NCI-H82 treated with DMSO at 0.1 percent for 48 hours (cell line): Measurements from ENCODE around the gene DUSP22.
"Not testable (repeated sequence)": the region's sequence is repeated elsewhere in the genome, so short reads cannot be mapped to it uniquely, and the experiment has no call there.

Source experiments
- DNase-seq: peaks from one replicate; lab custom pipeline; 2025; ENCODE audit not compliant: unreplicated experiment; lab: John Stamatoyannopoulos, UW

The DUSP22 gene

DNA sequence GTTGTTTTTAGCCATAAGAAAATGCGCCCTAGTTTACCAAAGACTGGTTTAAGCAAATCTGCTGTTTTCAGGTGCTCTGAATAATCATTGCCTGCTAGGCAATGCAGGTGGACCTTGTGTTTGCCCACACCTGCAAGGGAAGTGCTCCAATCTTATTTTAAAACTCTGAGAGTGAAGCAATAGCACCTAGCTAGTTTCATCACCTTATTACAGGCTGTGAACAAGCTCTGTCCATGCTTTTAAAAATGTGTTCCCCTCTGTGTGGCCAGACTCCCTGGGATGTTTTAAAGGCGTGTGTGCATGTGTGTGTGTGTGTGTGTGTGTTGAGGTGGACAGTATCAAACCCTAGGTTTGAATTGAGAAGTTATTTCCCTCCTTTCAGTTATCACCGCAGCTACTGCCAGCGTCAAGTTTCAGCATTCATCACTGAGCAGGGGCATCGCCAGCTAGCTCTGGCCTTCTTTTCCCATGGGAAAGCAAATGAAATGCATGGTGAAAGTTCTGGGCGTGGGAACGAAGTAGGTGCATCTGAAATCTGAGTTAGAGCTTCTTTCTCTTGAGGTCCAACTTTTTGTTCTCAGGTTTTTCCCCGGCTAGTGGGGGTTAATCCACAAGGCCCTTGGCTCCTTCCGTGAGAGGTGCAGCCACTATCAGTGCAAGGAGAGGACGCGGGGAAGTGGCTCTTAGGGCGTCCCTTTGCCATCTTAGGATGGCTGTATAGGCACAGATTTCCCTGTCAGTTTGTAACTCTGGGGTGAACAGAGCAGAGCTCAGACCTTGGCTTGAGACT is 30.8 kb downstream of the DUSP22 start:
- DNase-seq = no peak

DNA sequence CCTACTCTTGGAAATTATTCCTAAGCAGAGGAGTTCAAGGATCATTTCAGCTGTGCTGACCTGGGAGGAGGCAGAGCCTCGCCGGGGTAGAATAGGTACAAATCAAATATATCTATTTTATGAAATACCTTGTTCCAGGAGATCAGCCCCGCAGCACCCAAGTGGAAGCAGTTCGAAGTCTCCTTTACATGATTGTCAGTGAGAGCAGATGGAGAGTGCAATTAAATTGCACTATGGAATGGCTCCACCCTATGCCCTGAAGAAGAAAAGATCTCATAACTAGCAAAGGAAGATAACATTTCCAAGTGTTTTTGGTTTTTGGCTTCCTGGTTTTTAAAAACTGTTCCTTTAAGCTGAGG is 31.4 kb downstream of the DUSP22 start:
- DNase-seq = no peak

DNA sequence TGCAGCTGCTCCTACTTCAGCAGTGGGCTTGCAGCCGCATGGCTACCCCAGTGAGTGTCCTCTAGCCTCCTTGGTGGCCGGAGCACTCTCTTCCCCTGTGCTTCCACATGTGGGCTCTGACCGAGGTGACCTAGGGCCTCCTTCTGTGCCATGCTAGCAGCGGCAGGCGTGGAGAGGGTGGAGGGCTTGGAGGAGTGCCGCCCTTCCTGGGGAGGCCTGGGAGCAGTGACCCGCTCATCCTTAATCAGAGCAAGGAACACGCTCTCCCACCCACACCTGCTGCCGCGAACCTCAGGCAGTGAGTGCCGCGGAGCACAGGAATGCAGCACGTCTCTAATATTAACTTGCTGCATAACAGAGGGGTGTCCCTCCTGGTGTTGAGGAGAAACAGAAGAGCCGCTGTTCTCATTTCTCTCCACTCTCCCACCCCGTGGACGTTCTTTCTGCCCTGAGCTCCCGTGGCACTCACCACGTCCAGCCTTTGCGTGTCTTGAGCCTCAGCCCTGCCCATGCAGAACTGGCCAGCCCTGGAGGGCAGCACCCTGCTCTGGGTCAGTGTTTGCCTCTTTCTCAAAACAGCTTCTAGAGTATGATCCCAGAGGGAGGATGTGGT is 31.9 kb downstream of the DUSP22 start:
- no peak for DNase-seq

DNA sequence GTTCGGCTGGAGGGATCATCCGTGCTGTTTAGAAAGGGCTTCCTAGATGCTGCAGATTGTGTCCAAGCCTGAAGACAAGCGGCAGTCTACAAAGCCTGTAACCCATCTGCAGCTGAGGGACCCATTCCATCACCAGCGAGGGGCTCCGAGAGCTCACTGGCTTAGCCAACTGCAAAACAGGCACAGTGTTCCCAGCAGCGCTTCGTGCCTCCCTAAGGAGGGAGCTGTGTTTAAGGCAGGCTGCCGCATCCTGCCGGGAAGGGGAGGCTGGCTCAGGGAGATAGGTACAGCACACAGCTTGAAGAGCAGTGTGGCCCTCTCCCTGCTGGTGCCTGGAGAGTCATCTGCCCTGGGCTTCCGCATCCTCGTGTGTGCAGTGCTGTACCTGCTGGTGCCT is 32.4 kb downstream of the DUSP22 start:
- DNase-seq = no peak

DNA sequence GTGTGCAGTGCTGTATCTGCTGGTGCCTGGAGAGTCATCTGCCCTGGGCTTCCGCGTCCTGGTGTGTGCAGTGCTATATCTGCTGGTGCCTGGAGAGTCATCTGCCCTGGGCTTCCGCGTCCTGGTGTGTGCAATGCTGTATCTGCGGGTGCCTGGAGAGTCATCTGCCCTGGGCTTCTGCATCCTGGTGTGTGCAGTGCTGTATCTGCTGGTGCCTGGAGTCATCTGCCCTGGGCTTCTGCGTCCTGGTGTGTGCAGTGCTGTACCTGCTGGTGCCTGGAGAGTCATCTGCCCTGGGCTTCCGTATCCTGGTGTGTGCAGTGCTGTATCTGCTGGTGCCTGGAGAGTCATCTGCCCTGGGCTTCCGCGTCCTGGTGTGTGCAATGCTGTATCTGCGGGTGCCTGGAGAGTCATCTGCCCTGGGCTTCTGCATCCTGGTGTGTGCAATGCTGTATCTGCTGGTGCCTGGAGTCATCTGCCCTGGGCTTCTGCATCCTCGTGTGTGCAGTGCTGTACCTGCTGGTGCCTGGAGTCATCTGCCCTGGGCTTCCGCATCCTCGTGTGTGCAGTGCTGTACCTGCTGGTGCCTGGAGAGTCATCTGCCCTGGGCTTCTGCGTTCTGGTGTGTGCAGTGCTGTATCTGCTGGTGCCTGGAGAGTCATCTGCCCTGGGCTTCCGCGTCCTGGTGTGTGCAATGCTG is 33.0 kb downstream of the DUSP22 start:
- DNase-seq = not testable (repeated sequence)

DNA sequence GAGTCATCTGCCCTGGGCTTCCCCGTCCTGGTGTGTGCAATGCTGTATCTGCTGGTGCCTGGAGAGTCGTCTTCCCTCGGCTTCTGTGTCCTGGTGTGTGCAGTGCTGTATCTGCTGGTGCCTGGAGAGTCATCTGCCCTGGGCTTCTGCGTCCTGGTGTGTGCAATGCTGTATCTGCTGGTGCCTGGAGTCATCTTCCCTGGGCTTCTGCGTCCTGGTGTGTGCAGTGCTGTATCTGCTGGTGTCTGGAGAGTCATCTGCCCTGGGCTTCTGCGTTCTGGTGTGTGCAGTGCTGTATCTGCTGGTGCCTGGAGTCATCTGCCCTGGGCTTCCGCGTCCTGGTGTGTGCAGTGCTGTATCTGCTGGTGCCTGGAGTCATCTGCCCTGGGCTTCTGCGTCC is 33.8 kb downstream of the DUSP22 start:
- not testable (repeated sequence) for DNase-seq

DNA sequence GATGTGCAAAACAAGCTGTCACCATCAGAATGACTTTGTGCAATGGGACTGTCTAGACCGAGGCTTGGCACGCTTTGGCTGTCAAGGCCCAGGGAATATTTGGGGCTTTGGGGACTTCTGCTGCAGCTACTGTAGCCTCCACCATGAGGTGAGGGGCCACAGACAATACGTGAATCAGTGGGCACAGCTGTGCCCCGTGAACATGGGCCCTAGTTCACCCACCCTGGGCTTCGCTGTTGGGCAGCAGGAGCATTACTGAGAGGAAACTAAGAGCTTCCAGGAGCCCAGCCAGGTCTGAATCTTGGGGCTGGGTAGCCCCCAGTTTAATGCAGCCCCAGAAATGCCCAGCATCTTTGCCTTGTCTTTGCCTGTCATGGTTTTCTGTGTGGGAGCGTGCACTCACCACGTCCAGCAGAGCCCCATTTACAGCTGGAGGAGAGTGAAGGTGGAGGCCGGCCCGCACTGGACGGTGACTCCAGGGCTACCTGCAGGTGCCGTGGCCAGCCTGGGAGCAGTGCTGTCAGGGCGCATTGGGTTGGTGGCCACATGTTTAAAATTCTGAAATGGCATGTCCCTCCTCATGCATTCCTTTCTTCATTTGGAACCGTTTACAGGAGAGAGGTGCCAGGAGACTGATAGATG is 34.7 kb downstream of the DUSP22 start:
- DNase-seq = no peak

DNA sequence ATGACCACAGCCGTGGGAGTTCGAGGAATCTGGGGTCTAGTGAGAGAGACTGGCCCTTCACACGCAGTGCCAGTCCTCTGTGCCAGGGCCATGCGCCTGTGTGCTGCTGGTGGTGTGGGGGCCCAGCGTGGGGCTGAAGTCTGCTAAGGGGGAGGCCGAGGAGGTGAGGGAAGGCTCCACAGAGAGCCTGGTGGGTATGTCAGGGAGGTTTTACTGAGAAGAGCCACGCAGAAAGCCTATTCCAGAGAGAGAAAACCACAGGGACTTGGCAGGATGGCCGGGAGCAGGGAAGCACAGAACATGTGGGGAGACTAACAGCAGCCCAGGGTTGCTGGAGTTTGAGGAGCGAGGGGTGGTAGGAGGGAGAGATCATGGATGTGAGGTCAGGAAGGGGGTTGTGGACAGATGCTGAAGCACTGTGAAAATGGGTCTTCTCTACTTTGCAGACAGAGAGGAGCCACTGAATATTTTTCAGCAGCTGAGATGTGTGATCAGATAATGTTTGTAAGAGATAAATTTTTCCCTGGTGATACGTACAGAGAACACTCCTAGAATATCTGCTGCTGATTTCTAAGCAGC is 35.3 kb downstream of the DUSP22 start:
- no peak for DNase-seq

DNA sequence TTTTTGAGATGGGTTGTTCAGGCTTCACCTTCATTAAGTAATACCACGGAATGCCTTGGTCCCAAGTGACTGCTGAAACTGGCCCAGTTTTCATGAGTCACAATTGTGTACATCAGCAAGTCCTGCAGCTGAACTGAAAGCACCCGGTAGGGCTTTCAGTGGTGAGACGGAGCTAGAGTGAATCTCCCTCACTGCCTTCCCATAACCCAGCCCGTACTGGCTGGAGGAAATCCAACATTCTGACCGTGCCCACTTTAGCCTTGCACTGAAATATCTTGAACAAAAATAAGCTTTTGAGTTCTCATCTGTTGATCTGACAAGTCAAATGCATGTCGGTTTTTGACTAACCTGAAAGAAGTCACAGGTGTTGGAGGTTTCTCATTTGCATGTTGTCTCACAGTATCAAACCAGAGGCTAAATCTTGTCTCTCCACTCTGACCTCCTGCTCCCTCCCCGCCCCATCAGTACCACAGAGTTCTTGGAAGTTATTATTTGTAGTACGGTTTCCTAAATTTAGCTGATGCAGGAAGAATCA is 35.9 kb downstream of the DUSP22 start:
- DNase-seq = no peak

DNA sequence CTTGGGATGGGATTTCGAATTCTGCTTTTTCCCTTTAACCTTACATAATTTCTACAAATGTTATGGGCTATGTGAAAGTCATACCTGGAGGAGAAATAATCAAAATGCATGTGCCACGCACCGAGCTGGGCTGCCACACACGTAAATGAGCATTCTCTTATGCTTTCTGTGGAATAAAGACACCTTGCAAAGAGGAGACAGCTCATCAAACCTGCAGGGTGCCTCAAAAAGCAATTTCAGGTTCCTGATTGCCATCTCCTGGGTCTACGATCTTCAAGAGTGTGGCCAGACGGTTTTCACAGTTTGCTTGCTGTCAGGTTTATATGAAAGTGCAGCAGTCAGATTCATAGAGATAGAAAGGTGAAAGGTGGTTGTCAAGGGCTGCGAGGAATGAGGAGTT is 36.6 kb downstream of the DUSP22 start:
- no peak for DNase-seq

DNA sequence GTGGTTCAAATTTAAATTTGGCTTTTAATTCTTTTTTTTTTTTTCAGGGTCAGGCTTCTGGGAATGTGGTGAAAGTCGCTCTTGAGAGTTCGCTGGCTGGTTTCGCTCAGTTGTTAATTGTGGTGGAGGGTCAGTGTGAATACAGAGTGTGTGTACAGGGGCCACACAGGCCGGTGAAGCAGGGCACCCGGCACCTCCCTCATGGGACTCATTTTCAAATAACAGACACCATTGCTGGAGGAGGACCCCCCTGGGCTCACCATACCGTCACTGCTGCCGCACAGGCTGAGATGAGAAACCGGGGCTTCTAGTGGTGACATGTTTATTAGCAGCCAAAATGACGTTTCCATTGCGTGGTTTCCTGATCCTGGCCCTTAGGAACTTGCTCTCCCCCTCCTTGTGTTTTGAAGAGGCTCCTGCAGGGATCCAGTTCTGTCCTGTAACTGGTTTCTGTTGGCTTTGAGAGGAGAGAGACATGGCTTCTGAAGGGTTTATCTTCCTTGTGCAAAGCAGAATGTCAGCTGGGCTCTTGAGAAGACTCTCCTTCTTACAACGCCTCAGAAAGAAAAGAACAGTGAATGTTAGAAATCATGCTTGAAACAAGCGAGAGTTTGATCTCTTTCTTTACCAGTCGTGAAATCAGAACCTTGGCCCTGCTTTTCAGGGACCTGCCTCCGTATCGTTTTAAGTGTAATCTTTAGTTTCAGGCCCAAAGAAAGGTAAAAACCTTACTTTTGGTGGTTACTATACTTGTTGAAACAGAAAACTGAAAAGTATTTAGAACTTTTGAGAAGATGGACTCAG is 37.8 kb downstream of the DUSP22 start:
- no peak for DNase-seq

DNA sequence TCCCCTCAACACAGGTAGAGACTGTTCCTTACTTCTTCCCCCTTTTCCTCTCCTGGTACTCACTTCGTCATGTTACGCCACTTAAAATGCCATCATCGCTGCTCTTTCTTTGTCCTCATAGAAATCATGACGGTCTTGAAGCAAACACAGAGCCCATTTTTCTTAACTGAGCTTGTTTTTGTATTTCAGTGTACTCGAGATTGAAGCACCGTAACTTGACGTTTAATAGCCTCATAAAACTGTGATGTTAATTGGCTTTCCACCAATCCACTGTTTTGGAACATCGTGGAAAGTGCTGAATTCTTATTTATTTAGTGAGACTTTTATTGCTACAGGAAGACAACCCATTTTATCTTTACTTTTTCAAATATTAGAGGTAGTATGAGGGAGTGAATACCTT is 38.7 kb downstream of the DUSP22 start:
- DNase-seq = no peak

DNA sequence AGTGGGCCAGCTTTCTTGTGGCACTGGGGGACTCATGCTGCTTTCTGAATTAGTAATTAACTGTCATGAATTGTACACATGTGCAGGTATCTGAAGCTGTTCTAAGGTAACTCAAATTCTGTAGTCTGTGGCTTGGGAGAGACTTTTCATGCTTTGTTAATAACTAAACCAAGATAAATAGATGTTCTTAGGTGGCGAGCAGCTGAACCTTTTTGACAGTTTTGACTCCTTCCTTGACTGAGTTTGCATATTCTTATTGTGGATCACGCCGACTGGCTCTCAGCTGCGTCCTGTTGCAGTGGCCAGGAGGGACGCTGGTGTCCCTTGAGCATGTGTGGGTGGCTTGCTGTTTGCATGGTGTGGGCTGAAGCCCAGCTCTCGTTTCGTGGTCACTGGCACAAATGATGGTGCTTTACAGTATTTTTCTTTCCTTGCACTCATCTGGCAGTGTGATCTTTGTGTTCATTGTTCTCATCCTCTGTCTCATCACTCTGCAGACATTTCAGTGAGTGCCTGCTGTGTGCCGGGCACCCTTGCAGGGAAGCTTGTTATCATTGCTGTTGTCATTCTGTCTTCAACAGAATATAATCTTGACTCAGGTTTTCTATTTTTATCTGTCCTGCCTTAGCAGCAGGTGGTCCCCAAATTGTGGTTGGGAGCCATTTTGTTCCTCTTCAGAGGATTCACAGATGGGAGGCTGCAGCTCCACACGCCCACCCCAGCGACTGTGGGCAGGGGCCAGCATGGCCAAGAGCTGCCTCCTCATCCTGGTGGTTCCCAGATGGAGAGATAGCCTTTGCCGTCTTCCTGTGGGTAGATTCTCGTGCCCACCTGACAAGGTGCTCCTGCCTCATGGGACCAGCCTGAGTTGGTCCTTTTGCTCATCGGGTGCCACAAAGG is 39.6 kb downstream of the DUSP22 start:
- DNase-seq = no peak

DNA sequence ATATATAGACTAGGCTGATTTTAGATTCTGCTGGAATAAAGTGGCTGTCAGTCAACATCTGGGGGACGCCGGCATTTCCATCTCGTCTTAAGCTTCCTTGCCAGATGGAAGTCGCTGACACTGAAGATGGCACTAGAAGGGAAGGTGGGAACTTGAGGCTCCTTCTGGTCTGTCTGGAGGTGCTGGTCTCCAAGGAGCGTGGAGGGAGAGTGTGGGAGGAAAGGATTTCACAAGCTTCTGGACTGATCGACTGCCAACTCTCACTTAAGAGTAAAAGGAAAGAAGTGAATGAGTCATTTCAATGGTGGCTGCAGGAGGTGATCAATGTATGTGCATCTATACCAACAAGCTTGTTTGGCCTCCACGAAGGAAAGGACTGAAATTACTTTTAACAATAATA is 40.4 kb downstream of the DUSP22 start:
- no peak for DNase-seq

DNA sequence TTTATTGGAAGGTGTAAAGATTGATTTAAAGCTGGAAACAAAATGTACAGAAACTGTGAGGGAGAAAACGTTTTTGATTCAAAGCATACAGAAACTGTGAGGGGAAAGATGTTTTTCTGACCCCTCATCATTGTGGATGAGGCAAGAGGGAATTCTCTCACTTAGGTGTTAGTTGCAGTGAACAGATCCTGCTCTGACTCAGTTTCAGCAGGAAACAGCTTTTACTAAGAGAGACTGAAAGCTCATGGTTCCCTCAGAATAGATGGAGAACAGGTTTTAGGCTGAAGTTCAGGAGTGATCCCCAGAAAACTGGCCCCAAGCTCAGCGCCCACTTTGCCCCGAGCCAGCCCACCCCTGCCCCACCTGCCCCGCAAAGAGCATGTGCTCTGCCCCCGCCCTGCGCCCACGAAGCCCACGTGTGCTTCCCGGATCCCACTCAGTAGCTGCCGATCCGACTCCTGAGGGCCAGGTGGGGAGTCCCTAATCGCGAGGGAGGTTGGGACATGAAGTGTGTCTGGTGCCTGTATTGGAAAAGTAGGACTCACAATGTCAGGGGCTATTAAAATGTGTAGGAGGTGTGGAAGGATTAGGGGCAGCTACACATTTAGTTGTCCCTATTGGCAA is 41.2 kb downstream of the DUSP22 start:
- DNase-seq = no peak

DNA sequence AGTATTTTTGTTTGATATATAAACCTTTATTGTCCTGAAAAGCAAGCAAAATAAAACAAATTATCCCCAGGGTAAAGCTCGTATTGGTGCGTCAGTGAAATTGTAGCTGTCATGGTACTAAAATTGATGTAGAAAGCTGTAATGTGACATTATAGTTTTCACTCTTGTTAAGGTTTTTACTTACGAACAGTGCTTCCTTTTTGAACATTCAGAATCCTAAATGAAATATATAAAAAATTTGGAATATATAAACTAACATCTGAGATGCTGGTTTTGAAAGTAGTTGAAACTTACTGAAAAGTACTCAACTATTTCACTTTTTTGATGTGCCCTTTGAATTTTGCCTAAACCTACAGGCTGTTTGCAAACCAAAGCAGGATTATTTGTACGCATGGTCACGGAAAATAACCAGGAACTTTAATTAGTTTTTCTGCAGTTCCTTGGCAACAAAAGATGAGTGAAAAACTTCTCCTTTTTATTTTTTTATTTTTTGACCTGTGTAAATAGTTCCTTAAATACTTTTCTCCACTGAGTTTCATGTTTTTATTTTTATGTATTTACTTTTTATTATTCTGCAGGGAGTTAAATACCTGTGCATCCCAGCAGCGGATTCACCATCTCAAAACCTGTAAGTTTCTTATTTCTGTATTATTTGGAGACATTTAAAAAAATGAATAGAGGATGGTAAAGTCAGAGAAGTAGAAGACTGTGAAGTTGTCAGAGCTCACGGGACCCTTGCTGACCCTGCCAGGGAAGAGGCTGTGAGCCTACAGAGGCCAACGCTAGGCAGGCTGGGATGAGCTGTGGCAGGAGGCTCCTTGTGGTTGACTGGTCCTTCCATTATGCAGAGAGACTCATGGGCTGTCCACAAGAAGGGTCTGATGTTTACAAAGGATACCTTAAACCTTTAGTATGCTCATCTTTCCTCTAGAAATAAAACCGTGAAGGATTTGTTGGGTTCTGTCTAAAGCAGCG is 42.5 kb downstream of the DUSP22 start:
- no peak for DNase-seq

DNA sequence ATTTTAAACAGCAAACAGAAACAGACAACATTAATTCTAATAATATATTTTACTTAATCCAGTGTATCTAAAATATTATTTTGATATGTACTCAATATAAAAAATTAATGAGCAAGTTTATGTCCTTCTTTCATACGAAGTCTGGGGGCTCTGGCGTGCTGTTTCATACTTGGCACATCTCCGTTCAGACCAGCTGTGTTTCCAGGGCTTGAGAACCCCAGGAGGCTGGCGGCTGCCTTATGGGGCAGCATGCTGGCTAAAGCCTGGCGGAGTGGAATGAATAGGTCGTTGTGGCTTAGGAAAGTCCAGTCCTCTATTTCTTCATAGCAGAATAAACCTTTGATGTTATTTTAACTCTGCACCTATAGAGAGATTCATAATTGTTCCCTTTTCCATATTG is 43.3 kb downstream of the DUSP22 start:
- DNase-seq = no peak
